K562 (cell line): ENCODE results near the gene GRAMD2A. TPM values are rescaled to one million over a fixed set of nuclear protein-coding genes. Genes with fewer than 3 reads are reported as not detected.
A peak's percentile ranks its signal among the peaks of the same experiment; 100 is the strongest.

Source experiments
- CBFA2T3 ChIP-seq: fragments of 450-650 bp; IDR thresholded peaks from 2 replicates; pipeline ENCODE4 v1.6.1; 2017
- polyA plus RNA-seq, 8 experiments: library from polyadenylated mRNA; depleted of rRNA in 4 of 8; stranded (reverse) in 5 of 8; unstranded in 3 of 8; fragments of >200 nt; fragmentation: Nextera tagmentation in 2 of 8; fragmentation: Illumina TruSeq in 1 of 8; extraction: Ambion mirVana in 2 of 8; extraction: Trizol in 1 of 8; gene quantifications; 2 replicates each; pipeline versions ENCODE4 v1.2.1 to v1.2.3, GENCODE V29; 2011 to 2014; ENCODE audit warnings: inconsistent platforms in 1 of 8, missing spikeins in 1 of 8
- total RNA-seq, 7 experiments: library from RNA; depleted of rRNA in 6 of 7; stranded (reverse); fragments of >200 nt in 6 of 7; fragmentation: Illumina TruSeq in 2 of 7; extraction: Trizol in 2 of 7; gene quantifications; 2 replicates each; pipeline versions ENCODE4 v1.2.1 to v1.2.3, GENCODE V29; 2011 to 2021; ENCODE audit warnings: low replicate concordance in 1 of 7
- TF ChIP-seq, protein P1 (sequence below): sonication (generic); formaldehyde crosslinking; IDR thresholded peaks from 2 replicates; pipeline ENCODE4 v1.4.0; 2020; ENCODE audit warnings: mild to moderate bottlenecking, missing genetic modification reagents
- TF ChIP-seq, protein P2 (sequence below): fragments of 450-650 bp; IDR thresholded peaks from 2 replicates; pipeline ENCODE4 v1.6.1; 2016; ENCODE audit warnings: mild to moderate bottlenecking, moderate library complexity
- TF ChIP-seq, protein P3 (sequence below): fragments of 150-350 bp; conservative IDR thresholded peaks from 2 replicates; pipeline ENCODE4 v1.6.1; 2014; ENCODE audit warnings: low read length
- TF ChIP-seq, protein P4 (sequence below): fragments of 200-800 bp; sonication (Bioruptor generic); IDR thresholded peaks from 2 replicates; pipeline ENCODE4 v1.6.1; 2017; ENCODE audit warnings: missing genetic modification characterization, missing compliant biosample characterization
- TF ChIP-seq, protein P5 (sequence below): fragments of 450-650 bp; formaldehyde crosslinking; IDR thresholded peaks from 2 replicates; pipeline ENCODE4 v1.4.0; 2022; ENCODE audit warnings: mild to moderate bottlenecking, moderate library complexity

The GRAMD2A gene
- total and polyA plus RNA-seq, 9 of the 15 experiments (the other 6 are each of a cell fraction or from before 2014, with no cell fraction given): 0.08 to 0.22 TPM; not detected in 7

DNA sequence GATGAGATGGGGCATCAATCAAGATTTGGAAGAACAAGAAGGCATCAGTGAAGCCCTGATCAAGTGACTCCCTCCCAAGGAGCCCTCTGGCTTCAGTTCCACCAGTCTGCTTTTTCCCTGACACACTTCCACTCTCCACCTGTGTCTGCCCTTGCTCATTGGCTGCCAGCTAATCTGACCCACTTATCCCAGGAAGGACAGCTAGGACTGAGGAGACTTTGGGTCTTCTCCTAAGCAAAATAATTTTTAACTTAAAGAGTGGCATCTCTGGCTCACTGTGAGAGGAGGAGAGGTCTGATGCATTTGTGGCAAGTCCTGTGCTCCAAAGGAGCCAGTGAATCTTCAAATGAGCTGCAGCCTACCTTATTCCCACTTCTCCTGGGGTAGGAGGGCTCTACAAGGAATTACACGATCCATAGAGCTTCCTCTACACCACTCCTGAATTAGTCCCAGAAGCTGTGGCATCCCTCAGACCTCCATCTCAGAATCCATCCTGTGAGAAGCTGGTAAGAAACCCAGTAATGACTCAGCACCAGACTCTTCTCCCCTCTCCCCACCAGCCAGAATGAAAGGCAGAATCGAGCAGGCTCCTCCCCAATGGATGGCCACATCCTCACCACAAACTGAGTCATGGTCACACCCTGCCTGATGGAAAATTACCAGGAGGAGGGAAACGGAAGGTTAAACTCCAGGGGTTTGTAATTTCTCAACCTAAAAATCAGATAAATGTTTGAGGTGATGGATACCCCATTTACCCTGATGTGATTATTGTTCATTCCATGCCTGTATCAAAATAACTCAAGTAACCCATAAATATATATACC is 39.7 kb upstream of the GRAMD2A start (continued):
- TF ChIP-seq, protein P1, sequence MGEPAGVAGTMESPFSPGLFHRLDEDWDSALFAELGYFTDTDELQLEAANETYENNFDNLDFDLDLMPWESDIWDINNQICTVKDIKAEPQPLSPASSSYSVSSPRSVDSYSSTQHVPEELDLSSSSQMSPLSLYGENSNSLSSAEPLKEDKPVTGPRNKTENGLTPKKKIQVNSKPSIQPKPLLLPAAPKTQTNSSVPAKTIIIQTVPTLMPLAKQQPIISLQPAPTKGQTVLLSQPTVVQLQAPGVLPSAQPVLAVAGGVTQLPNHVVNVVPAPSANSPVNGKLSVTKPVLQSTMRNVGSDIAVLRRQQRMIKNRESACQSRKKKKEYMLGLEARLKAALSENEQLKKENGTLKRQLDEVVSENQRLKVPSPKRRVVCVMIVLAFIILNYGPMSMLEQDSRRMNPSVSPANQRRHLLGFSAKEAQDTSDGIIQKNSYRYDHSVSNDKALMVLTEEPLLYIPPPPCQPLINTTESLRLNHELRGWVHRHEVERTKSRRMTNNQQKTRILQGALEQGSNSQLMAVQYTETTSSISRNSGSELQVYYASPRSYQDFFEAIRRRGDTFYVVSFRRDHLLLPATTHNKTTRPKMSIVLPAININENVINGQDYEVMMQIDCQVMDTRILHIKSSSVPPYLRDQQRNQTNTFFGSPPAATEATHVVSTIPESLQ: 0 out of 2 replicates have a peak, but pooled peaks have one; percentile 64
- TF ChIP-seq CBFA2T3: peak; percentile 40; the same call in 1 of the 2 replicates
- TF ChIP-seq, protein P2, sequence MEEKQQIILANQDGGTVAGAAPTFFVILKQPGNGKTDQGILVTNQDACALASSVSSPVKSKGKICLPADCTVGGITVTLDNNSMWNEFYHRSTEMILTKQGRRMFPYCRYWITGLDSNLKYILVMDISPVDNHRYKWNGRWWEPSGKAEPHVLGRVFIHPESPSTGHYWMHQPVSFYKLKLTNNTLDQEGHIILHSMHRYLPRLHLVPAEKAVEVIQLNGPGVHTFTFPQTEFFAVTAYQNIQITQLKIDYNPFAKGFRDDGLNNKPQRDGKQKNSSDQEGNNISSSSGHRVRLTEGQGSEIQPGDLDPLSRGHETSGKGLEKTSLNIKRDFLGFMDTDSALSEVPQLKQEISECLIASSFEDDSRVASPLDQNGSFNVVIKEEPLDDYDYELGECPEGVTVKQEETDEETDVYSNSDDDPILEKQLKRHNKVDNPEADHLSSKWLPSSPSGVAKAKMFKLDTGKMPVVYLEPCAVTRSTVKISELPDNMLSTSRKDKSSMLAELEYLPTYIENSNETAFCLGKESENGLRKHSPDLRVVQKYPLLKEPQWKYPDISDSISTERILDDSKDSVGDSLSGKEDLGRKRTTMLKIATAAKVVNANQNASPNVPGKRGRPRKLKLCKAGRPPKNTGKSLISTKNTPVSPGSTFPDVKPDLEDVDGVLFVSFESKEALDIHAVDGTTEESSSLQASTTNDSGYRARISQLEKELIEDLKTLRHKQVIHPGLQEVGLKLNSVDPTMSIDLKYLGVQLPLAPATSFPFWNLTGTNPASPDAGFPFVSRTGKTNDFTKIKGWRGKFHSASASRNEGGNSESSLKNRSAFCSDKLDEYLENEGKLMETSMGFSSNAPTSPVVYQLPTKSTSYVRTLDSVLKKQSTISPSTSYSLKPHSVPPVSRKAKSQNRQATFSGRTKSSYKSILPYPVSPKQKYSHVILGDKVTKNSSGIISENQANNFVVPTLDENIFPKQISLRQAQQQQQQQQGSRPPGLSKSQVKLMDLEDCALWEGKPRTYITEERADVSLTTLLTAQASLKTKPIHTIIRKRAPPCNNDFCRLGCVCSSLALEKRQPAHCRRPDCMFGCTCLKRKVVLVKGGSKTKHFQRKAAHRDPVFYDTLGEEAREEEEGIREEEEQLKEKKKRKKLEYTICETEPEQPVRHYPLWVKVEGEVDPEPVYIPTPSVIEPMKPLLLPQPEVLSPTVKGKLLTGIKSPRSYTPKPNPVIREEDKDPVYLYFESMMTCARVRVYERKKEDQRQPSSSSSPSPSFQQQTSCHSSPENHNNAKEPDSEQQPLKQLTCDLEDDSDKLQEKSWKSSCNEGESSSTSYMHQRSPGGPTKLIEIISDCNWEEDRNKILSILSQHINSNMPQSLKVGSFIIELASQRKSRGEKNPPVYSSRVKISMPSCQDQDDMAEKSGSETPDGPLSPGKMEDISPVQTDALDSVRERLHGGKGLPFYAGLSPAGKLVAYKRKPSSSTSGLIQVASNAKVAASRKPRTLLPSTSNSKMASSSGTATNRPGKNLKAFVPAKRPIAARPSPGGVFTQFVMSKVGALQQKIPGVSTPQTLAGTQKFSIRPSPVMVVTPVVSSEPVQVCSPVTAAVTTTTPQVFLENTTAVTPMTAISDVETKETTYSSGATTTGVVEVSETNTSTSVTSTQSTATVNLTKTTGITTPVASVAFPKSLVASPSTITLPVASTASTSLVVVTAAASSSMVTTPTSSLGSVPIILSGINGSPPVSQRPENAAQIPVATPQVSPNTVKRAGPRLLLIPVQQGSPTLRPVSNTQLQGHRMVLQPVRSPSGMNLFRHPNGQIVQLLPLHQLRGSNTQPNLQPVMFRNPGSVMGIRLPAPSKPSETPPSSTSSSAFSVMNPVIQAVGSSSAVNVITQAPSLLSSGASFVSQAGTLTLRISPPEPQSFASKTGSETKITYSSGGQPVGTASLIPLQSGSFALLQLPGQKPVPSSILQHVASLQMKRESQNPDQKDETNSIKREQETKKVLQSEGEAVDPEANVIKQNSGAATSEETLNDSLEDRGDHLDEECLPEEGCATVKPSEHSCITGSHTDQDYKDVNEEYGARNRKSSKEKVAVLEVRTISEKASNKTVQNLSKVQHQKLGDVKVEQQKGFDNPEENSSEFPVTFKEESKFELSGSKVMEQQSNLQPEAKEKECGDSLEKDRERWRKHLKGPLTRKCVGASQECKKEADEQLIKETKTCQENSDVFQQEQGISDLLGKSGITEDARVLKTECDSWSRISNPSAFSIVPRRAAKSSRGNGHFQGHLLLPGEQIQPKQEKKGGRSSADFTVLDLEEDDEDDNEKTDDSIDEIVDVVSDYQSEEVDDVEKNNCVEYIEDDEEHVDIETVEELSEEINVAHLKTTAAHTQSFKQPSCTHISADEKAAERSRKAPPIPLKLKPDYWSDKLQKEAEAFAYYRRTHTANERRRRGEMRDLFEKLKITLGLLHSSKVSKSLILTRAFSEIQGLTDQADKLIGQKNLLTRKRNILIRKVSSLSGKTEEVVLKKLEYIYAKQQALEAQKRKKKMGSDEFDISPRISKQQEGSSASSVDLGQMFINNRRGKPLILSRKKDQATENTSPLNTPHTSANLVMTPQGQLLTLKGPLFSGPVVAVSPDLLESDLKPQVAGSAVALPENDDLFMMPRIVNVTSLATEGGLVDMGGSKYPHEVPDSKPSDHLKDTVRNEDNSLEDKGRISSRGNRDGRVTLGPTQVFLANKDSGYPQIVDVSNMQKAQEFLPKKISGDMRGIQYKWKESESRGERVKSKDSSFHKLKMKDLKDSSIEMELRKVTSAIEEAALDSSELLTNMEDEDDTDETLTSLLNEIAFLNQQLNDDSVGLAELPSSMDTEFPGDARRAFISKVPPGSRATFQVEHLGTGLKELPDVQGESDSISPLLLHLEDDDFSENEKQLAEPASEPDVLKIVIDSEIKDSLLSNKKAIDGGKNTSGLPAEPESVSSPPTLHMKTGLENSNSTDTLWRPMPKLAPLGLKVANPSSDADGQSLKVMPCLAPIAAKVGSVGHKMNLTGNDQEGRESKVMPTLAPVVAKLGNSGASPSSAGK: no peak
- TF ChIP-seq, protein P3, sequence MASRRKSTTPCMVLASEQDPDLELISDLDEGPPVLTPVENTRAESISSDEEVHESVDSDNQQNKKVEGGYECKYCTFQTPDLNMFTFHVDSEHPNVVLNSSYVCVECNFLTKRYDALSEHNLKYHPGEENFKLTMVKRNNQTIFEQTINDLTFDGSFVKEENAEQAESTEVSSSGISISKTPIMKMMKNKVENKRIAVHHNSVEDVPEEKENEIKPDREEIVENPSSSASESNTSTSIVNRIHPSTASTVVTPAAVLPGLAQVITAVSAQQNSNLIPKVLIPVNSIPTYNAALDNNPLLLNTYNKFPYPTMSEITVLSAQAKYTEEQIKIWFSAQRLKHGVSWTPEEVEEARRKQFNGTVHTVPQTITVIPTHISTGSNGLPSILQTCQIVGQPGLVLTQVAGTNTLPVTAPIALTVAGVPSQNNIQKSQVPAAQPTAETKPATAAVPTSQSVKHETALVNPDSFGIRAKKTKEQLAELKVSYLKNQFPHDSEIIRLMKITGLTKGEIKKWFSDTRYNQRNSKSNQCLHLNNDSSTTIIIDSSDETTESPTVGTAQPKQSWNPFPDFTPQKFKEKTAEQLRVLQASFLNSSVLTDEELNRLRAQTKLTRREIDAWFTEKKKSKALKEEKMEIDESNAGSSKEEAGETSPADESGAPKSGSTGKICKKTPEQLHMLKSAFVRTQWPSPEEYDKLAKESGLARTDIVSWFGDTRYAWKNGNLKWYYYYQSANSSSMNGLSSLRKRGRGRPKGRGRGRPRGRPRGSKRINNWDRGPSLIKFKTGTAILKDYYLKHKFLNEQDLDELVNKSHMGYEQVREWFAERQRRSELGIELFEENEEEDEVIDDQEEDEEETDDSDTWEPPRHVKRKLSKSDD: no peak
- TF ChIP-seq, protein P4, sequence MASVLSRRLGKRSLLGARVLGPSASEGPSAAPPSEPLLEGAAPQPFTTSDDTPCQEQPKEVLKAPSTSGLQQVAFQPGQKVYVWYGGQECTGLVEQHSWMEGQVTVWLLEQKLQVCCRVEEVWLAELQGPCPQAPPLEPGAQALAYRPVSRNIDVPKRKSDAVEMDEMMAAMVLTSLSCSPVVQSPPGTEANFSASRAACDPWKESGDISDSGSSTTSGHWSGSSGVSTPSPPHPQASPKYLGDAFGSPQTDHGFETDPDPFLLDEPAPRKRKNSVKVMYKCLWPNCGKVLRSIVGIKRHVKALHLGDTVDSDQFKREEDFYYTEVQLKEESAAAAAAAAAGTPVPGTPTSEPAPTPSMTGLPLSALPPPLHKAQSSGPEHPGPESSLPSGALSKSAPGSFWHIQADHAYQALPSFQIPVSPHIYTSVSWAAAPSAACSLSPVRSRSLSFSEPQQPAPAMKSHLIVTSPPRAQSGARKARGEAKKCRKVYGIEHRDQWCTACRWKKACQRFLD (CRISPR knock-in tag): peak; percentile 79
- TF ChIP-seq, protein P5, sequence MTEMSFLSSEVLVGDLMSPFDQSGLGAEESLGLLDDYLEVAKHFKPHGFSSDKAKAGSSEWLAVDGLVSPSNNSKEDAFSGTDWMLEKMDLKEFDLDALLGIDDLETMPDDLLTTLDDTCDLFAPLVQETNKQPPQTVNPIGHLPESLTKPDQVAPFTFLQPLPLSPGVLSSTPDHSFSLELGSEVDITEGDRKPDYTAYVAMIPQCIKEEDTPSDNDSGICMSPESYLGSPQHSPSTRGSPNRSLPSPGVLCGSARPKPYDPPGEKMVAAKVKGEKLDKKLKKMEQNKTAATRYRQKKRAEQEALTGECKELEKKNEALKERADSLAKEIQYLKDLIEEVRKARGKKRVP (CRISPR knock-in tag): no peak
